ENCODE data around the gene ESYT2.

GRCh38 chr7:158812684-158813083 is 16.6 kb downstream of the ESYT2 start:
- TF ChIP-seq CTCF (optimal IDR thresholded peaks at IDR 0.05 in 1 of 3, IDR thresholded peaks at IDR 0.05 in 1 of 3, conservative IDR thresholded peaks at IDR 0.05 in 1 of 3; ENCODE audit: extremely low read depth in 1 of 3, insufficient read depth in 2 of 3, low read length in 3 of 3) = no peak
- TF ChIP-seq EZH2 (IDR thresholded peaks at IDR 0.05; ENCODE audit: low read length) = no peak
